Right lung (tissue), 5 donors: ENCODE data around the gene FBXO24. TPM values are rescaled to one million over a fixed set of nuclear protein-coding genes. Genes with fewer than 3 reads are reported as not detected.
"Not testable (repeated sequence)": the region's sequence is repeated elsewhere in the genome, so short reads cannot be mapped to it uniquely, and the experiment has no call there.

Source experiments
- DNase-seq, 2 donors: peaks; one replicate each; pipeline ENCODE4 v3.0.0-alpha.2; 2013
- polyA plus RNA-seq, 5 donors: library from polyadenylated mRNA; unstranded; fragments of 120-200 nt; gene quantifications; one replicate each; pipeline versions ENCODE4 v1.2.1 to v1.2.3, GENCODE V29; 2013; ENCODE audit warnings: inconsistent platforms in 1 of 5, low replicate concordance in 1 of 5; ENCODE audit not compliant: insufficient read length in 5 of 5, insufficient read depth in 1 of 5

The FBXO24 gene
- polyA plus RNA-seq, 5 donors = 4.0 to 4.8 (median 4.5) TPM

DNA sequence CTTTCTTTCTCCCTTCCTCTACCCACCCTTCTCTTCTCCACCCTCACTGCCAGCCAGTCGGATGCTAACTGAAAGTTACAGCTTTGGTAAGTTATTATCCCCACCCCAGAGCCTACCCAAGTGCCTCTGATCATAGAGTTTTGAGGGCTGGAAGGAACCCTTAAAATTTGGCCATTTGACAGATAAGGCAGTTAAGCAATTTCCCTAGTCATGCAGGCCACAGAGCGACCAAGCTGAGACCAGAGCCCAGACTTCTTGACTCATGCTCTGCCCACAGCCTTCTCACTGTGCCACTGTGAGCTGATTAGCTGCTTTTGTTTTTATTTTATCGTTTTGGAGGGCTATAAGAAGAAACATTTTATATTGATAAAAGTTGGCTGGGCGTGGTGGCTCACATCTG, 29.6 kb upstream of the FBXO24 start:
- DNase-seq = no peak

GRCh38 chr7:100559127-100559526, 27.0 kb upstream of the FBXO24 start:
- DNase-seq = no peak

DNA sequence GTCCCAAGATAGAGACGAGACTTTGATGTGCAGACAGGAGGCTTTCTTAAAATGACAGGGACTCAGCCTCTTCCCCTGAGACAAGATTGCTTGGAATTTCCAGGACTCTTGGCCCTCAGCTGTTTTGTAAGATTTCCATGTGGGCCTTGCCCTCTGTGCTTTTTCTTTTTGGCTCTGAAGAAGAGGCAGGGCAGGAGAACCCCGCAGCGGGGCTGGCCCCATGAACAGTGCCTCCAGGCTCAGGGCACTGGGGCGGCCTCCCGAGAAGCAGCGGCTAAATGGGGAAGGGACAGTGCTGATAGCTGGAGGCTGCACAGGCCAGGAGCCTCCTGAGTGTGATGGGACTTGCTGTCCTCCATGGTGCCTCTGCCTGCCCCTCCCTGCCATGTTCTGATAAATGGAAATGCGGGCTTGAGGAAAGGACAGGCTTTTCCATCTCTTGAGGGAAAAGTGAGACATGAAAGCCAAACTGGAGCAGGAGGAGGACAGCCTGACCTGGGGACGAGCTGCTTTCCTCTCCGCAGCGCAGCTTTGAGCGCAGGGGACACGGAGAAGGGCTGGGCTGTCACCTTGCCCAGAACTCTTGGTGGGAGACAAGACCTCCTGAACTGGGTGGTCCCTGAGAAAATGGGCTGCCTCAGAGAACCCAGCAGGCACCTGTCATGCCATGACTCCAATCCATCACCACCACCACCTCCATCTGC, 24.5 kb upstream of the FBXO24 start:
- DNase-seq = no peak

DNA sequence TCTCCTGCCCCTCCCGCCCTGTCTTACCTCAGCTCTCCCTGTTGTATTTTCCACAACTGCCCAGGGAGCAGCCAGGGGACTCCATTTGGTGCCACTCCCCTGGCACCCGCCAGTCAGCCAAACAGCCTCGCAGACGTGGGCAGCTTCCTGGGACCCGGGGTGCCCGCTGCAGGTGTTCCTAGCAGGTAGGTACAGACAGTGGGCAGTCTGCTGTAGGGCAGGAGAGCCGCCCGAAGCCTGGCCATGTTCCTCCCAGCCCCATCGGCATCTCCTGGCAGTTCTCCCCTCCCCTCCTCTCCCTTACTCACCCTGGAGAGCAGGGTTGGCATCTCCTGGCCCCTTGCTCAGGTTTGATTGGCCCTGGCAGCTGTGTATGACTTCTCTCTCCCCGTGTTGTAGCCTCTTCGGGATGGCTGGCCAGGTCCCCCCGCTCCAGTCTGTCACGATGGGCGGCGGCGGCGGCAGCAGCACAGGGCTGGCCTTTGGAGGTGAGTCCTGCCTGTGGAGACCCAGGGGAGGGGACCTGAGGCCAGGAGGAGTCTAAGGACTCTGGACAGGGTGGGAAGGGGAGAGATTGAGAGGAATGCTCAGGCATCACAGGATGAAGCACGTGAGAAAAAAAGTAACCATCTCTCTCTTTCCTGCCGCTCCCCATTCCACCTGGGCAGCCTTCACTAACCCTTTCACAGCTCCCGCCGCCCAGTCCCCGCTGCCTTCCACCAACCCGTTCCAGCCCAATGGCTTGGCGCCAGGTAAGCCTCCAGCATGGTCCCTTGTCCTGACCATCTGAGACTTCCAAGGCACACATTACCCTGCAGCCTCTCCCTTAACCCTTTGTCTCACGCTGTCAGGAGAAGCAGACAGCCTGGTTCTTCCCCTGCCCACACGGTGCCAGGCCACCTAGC, 23.7 kb upstream of the FBXO24 start:
- no peak for DNase-seq

DNA sequence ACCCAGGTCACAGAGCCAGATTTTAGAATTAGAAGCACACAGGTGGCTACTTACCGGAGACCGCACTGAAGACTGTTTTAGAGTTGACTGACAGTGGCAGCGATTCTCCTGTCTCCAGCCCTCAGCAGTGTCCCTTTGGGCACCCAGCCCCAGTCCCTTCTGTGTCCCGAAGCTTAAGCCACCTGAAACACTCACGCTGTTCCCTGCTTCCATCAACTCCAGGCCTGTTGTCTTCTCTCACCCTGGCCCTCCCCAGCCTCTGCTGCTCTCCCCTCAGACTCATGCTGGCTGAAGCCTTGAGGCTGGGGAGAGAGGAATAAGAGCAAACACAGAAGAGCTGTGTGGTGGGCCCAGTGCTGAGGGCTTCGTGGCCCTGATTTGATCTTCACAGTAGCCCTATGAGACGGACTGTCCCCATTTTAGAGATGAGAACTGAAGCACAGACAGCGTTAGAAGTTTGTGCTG, 23.0 kb upstream of the FBXO24 start:
- DNase-seq = no peak

DNA sequence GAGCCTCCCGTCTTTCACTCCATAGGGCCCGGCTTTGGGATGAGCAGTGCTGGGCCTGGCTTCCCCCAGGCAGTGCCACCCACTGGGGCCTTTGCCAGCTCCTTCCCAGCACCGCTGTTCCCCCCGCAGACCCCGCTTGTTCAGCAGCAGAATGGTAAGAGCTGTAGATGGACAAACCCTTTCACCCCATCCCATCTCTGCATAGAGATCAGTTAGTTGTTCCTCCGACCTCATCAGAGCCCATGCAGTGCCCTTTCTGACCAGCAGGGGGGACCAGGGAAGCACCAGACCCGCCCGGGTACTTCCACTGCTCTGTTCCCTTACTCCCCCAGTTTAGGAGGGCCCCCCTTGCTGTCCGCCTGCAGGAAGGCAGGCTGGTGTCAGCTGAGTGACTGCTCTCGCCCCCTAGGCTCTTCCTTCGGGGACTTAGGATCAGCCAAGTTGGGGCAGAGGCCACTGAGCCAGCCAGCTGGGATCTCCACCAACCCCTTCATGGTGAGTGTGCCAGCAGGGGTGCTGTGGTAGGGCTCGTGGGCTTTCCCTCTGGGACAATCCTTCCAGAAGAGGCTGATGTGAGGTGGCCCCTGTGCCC, 22.2 kb upstream of the FBXO24 start:
- peak in 1 of 2 donors; percentile 61 for DNase-seq

GRCh38 chr7:100564405-100564804, 21.7 kb upstream of the FBXO24 start:
- not testable (repeated sequence) for DNase-seq

DNA sequence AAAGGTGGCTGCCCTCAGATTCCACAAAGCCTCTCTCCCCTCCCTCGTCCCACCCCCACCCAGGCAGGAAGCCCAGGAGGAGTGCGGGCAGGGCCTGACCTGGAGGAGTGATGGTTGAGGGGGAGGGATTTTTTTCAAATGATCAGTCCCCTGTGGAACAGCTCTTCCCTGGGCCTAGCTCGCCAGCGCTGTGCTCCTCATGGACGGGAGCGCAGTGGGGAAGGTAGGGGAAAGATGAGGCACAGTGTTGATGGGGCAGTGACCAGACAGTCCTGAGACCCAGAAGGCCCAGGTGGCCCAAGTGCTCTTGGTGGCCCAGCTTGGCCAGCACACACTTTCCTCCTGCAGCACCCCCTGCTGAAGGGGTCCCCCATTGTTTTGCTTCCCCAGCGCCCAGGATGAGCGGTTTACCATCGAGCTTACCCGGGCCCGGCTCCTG, 21.0 kb upstream of the FBXO24 start:
- DNase-seq = no peak

GRCh38 chr7:100566018-100566531, 20.1 kb upstream of the FBXO24 start:
- no peak for DNase-seq

DNA sequence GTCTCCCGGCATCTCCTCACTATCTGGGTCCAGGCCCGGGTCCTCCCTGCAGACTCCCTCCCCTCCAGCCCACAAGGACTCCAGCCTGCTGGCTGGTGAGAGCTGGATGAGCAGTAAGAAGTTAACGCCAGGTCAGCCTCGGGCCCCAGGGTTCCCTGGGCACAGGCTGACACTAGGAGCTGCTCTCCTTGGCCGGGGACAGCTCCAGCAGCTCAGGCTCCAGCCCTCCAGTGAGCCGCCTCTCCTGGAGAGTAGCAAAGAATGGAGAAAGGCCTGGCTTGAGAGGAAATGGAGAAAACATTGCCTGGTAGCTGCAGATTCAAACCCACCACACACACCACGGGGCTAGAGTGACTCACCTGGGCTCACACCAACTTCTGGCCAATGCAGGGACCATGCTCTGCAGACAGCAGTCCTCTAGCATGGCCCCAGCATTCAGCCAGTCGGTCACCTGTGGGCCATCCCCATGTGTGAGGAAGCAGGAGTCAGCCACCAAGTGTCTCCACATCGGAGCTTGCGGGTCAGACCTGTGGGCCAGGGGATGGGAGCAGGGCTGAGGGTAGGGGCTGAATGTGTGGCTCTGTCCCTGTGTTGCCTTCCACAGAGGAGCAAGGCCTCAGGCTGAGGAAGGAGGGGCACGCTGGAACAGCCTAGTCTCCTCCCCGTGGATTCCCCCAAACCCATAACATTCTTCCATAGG, 18.9 kb upstream of the FBXO24 start:
- DNase-seq = no peak

GRCh38 chr7:100567751-100568175, 18.4 kb upstream of the FBXO24 start:
- no peak for DNase-seq

DNA sequence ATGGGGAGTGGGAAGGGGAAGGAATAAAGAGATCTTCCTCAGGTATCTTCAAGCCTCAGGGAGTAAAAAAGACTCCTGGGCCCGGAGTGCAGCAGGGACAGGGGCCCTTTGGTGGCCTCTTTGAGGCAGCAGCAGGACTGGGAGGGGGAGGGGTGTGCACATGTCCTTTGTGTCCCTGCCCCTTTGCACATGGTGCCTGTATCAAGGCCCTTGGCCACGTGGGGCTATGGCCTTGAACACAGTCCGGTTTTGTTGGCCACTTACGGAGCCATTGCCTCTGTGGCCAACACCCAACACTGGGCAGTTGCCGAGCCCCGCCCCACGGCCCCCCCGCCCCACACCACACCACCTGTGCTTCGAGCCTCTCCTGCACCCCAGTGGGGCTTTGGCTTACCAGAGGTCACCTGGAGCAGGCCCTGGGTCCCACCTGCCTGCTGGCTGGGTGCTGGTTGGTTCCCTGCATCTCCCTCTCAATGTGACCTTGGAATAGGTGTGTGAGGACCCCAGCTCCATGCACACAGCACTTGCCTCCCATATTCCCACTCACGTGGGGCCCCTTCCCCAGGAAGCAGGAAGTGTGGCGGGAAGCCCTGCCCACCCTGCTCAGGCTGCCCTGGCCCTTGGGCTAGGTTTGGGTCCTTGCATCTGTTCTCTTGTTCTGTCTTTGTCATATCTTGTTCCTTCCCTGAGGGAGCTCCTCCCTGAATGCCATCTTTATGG, 17.8 kb upstream of the FBXO24 start:
- no peak for DNase-seq

GRCh38 chr7:100568896-100569844, 17.0 kb upstream of the FBXO24 start:
- DNase-seq = no peak

DNA sequence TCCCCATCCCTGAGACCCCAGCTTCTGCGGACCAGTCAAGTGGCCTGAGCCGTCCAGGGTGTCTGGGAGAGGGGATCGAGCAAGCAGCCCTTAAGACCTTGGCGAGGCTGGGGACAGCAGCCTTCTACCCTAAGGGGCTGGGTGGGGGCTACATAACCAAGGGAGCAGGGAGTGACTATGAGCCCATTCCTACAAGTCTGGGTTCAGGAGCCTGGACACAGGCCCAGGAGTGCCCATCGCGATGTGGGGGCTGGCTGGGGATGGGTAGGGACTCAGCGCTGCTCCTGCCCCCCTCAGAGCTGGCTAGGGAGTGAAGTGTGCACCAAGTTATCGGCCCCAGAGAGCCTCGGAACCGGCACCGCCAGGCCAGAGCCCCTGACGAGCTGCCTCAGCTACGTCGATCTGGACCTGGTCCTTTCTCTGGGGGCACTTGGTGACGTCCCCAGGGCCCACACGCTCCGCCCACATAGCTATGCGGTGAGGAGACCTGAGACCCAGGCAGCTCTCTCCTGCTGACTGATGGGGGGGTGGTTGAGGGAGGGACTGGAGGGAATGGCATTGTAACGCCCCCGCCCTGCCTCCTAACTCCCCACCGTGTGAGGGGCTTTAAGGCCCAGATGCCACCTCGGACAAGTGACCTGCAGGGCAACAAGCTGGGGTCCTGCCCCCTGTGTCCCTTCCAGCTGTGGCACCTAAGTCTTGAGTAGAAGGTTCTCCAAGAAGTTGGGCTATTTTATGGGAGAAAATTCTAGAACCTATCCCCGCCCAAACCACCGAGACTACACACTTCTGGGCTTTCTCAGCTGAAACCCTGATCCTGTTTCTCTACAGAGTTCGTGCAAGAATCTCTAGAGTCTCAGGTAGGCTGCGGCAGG, 14.9 kb upstream of the FBXO24 start:
- no peak for DNase-seq

DNA sequence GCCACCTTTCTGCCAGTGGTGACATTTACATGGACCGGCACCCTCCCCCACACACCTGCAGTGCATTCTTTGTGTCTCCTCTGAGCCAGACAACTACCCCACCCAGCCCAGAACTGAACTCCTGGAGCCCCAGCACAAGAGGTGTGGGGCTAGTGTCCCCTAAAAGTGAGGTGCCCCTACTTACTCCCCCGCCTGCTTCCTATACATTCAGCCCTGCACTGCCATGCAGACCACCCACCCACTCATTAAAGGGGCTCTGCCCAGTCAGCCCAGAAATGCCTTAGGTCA, 14.4 kb upstream of the FBXO24 start:
- DNase-seq = no peak

- no peak for DNase-seq
These were observed 13.7 kb upstream of the FBXO24 start for GRCh38 chr7:100572281-100572948.

DNA sequence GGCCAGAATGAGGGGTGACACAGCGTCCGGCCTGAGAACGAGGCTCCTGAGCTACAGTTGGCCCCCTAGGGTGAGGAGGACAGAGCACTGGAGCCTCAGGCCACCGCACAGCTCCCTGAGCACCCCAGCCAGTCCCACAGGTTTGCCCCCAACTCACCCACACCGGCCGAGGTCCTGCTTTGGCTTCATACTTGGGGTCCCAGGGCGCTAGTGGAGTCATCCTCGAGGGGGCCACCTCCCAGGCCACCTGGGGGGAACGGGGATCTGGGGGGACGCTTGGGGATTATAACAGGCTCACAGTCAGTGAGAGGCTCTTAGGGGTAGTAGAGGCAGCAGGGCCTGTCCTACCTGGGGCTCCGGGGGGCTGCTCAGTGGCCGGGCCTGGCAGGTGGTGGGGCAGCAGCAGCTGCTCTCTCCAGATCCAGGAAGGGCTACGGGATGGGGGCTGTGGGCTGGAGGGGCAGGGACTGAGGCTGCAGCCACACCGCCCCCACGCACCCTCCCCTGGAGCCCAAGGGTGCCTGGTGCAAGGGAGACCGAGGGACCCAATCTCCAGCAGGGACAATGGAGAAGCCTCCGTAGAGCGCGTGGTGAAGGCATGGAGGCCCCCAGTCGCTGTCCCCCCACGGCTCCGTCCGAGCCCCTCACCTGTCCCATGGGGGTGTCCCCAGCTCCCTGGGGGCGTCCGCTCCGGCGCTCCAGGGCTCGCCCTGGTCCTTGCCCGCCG, 13.0 kb upstream of the FBXO24 start:
- no peak for DNase-seq
